Nephron progenitor cell (in vitro differentiated cells): ENCODE measurements around the gene PPFIA4.
A peak's percentile ranks its signal among the peaks of the same experiment; 100 is the strongest.

Source experiments
- DNase-seq: peaks from one replicate; pipeline ENCODE4 v3.0.0; 2021
- H3K27ac Mint-ChIP-seq: 2 replicates; pipeline ENCODE4 v1.8.0; 2021; ENCODE audit warnings: mild to moderate bottlenecking, moderate library complexity, mixed read lengths
- H3K27me3 Mint-ChIP-seq: 2 replicates; pipeline ENCODE4 v1.8.0; 2021; ENCODE audit warnings: mild to moderate bottlenecking, low read depth, mixed read lengths; ENCODE audit not compliant: poor library complexity
- H3K36me3 Mint-ChIP-seq: 2 replicates; pipeline ENCODE4 v1.8.0; 2021; ENCODE audit warnings: low read depth, mixed read lengths
- H3K4me1 Mint-ChIP-seq: 2 replicates; pipeline ENCODE4 v1.8.0; 2021; ENCODE audit warnings: mixed read lengths
- H3K4me3 Mint-ChIP-seq: 2 replicates; pipeline ENCODE4 v1.8.0; 2021; ENCODE audit warnings: mild to moderate bottlenecking, moderate library complexity, mixed read lengths
- H3K9me3 Mint-ChIP-seq: 2 replicates; pipeline ENCODE4 v1.8.0; 2021; ENCODE audit warnings: mild to moderate bottlenecking, moderate library complexity, mixed read lengths
- CTCF ChIP-seq: fragments of 200-600 bp; sonication (generic); IDR thresholded peaks from 2 replicates; pipeline ENCODE4 v1.5.0; 2021; ENCODE audit warnings: antibody characterized with exemption

Gene PPFIA4

GRCh38 chr1:203076031-203076511 lies 49.8 kb downstream of the PPFIA4 start:
- TF ChIP-seq CTCF: no peak
- H3K9me3 Mint-ChIP-seq: peaks cover 3% of the 10 kb centered on the region
- no peak for DNase-seq
- H3K4me3 Mint-ChIP-seq: peak overlapping the region; percentile 82
- peaks cover 13% of the 10 kb centered on the region for H3K4me1 Mint-ChIP-seq
- H3K36me3 Mint-ChIP-seq: peaks cover 65% of the 10 kb centered on the region
- H3K27ac Mint-ChIP-seq: no peak overlapping the region
- peaks cover 78% of the 10 kb centered on the region for H3K27me3 Mint-ChIP-seq

- Mint-ChIP-seq H3K4me1 (peaks cover 20% of the 10 kb centered on the region), H3K27ac (no peak overlapping the region), H3K9me3 (peaks cover 3% of the 10 kb centered on the region), H3K4me3 (no peak overlapping the region), H3K27me3 (peaks cover 82% of the 10 kb centered on the region), H3K36me3 (peaks cover 53% of the 10 kb centered on the region)
- DNase-seq: no peak
- no peak for TF ChIP-seq CTCF
Observed at GRCh38 chr1:203077367-203077766, 51.1 kb downstream of the PPFIA4 start.

GRCh38 chr1:203077956-203078355 lies 51.7 kb downstream of the PPFIA4 start:
- Mint-ChIP-seq H3K9me3 (peaks cover 3% of the 10 kb centered on the region), H3K27me3 (peaks cover 81% of the 10 kb centered on the region), H3K4me1 (peaks cover 22% of the 10 kb centered on the region), H3K27ac (no peak overlapping the region), H3K36me3 (peaks cover 48% of the 10 kb centered on the region), H3K4me3 (no peak overlapping the region)
- no peak for DNase-seq
- TF ChIP-seq CTCF: no peak

GRCh38 chr1:203078478-203078877 lies 52.2 kb downstream of the PPFIA4 start:
- TF ChIP-seq CTCF: no peak
- Mint-ChIP-seq H3K27me3 (peaks cover 75% of the 10 kb centered on the region), H3K4me3 (no peak overlapping the region), H3K27ac (no peak overlapping the region), H3K36me3 (peaks cover 43% of the 10 kb centered on the region), H3K4me1 (peaks cover 28% of the 10 kb centered on the region), H3K9me3 (peaks cover 3% of the 10 kb centered on the region)
- no peak for DNase-seq

GRCh38 chr1:203080456-203080855 lies 54.2 kb downstream of the PPFIA4 start:
- Mint-ChIP-seq H3K27me3 (peaks cover 56% of the 10 kb centered on the region), H3K36me3 (peaks cover 32% of the 10 kb centered on the region), H3K27ac (no peak overlapping the region), H3K4me3 (no peak overlapping the region), H3K4me1 (peaks cover 37% of the 10 kb centered on the region), H3K9me3 (peaks cover 3% of the 10 kb centered on the region)
- DNase-seq: no peak
- TF ChIP-seq CTCF: no peak

- Mint-ChIP-seq H3K9me3 (no peaks in the 10 kb centered on the region), H3K27ac (no peak overlapping the region), H3K36me3 (peaks cover 25% of the 10 kb centered on the region), H3K4me3 (no peak overlapping the region), H3K4me1 (peaks cover 44% of the 10 kb centered on the region), H3K27me3 (peaks cover 44% of the 10 kb centered on the region)
- no peak for TF ChIP-seq CTCF
- no peak for DNase-seq
Observed at GRCh38 chr1:203081465-203082230, 55.4 kb downstream of the PPFIA4 start.
